A673 (cell line): ENCODE results near the gene FOXO3. TPM values are rescaled to one million over a fixed set of nuclear protein-coding genes. Genes with fewer than 3 reads are reported as not detected.

Experiments used
- BruUV-seq: library from RNA; stranded (reverse); fragments of 400-500 nt; replicated peaks from 2 replicates; lab custom pipeline; 2021; lab: Mats Ljungman, UMichigan
- CTCF ChIA-PET: fragments of 300-600 bp; sonication (Branson Sonifier 250); formaldehyde crosslinking; loops from one replicate; lab custom pipeline; 2022; ENCODE audit warnings: antibody characterized with exemption; lab: Charles Lee
- POLR2A ChIA-PET: fragments of 300-600 bp; sonication (Branson Sonifier 250); formaldehyde crosslinking; loops from one replicate; lab custom pipeline; 2022; ENCODE audit warnings: antibody characterized with exemption; ENCODE audit not compliant: low non-redundant PET; lab: Charles Lee
- DNase-seq: peaks from one replicate; pipeline ENCODE4 v3.0.0-alpha.2; 2015; ENCODE audit warnings: low spot score
- H3K27ac ChIP-seq: fragments of 200-600 bp; sonication (generic); 2 replicates; pipeline ENCODE4 v1.5.1; 2016; ENCODE audit warnings: mixed run types, low read depth, mild to moderate bottlenecking, mixed read lengths, antibody characterized with exemption, low read length; ENCODE audit not compliant: poor library complexity, severe bottlenecking
- H3K27me3 ChIP-seq: fragments of 200-600 bp; sonication (generic); replicated peaks from 2 replicates; pipeline ENCODE4 v1.6.1; 2017; ENCODE audit warnings: mixed run types, low read depth, mild to moderate bottlenecking, mixed read lengths, antibody characterized with exemption, low read length; ENCODE audit not compliant: insufficient read depth, poor library complexity
- H3K36me3 ChIP-seq: fragments of 200-600 bp; sonication (generic); 2 replicates; pipeline ENCODE4 v1.6.1; 2016; ENCODE audit warnings: mixed run types, mild to moderate bottlenecking, mixed read lengths, antibody characterized with exemption, low read length; ENCODE audit not compliant: insufficient read depth, poor library complexity, severe bottlenecking
- H3K4me1 ChIP-seq: fragments of 200-600 bp; sonication (generic); 2 replicates; pipeline ENCODE4 v1.6.1; 2017; ENCODE audit warnings: mixed run types, mild to moderate bottlenecking, mixed read lengths, antibody characterized with exemption, low read length; ENCODE audit not compliant: insufficient read depth, poor library complexity, severe bottlenecking
- H3K4me3 ChIP-seq: fragments of 200-600 bp; sonication (generic); 2 replicates; pipeline ENCODE4 v1.5.1; 2016; ENCODE audit warnings: low read depth, mixed run types, mild to moderate bottlenecking, mixed read lengths, low read length; ENCODE audit not compliant: poor library complexity, severe bottlenecking
- H3K9me3 ChIP-seq: fragments of 200-600 bp; sonication (generic); 2 replicates; pipeline ENCODE4 v1.6.1; 2016; ENCODE audit warnings: mixed run types, low read depth, mild to moderate bottlenecking, mixed read lengths, antibody characterized with exemption, low read length; ENCODE audit not compliant: poor library complexity, severe bottlenecking
- EZH2 ChIP-seq: fragments of 200-600 bp; sonication (generic); IDR thresholded peaks from 2 replicates; pipeline ENCODE4 v1.6.1; 2017; ENCODE audit warnings: borderline replicate concordance, low read depth, mild to moderate bottlenecking, mixed read lengths, antibody characterized with exemption, low read length; ENCODE audit not compliant: poor library complexity, severe bottlenecking
- intact Hi-C: fragments of 100-400 bp; cut with micrococcal nuclease; formaldehyde crosslinking; loops from one replicate; pipeline ENCODE4 v1.10.0; 2022; ENCODE audit not compliant: unreplicated experiment
- total RNA-seq: library from RNA; stranded (reverse); gene quantifications from 2 replicates; pipeline ENCODE4 v1.2.3, GENCODE V29; 2021
- TF ChIP-seq, protein P1 (sequence below): fragments of 300-800, 200-600 bp; sonication (generic); conservative IDR thresholded peaks from 2 replicates; pipeline ENCODE4 v1.5.1; 2017; ENCODE audit warnings: low read depth, mild to moderate bottlenecking, antibody characterized with exemption, low read length, moderate library complexity, mixed read lengths

The FOXO3 gene
- total RNA-seq, 1 experiment from 2014 or later, result 16.8 TPM

DNA sequence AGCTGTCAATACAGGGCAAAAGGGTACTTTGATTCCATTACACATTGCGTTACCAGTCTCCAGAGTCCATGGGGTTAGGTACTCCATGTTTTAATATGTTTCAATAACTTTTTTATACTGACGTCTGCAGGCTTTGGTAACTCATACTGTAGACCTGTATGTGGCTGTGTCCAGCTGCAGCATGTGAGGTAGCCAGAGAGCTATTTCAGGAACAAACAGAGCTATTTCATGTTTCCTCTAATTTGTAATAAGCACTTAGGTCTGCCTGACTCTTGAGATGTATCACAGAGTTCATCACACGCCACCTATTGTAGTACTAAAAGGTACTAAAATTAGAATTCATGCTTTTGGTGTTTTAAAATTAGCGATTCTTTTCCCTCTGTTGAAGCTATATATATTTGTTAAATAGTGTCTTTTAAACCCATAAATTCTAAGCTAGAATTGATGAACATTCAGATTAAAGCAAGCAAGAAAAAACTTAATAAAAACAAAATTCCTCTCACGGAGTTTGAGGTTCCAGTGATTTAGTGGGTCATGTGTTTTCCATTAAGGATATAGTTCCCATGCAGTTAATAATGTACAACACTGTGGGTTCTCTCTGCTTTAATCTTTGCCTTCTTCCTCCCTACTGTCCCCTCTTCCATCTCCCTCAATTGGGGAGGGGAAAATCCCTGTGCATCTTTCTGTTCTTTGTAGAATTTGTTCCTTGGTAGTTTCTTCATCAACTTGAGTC is 37.0 kb downstream of the FOXO3 start:
- ChIA-PET POLR2A (no interaction called here), CTCF (no interaction called here)
- intact Hi-C loops, result no loop called here
- no peak for DNase-seq
- Histone ChIP-seq H3K27ac (no peak overlapping the region), H3K27me3 (no peaks in the 10 kb centered on the region), H3K4me1 (no peaks in the 10 kb centered on the region), H3K36me3 (no peaks in the 10 kb centered on the region), H3K9me3 (no peaks in the 10 kb centered on the region), H3K4me3 (no peak overlapping the region)
- BruUV-seq, result no TSS peak
- TF ChIP-seq, protein P1, sequence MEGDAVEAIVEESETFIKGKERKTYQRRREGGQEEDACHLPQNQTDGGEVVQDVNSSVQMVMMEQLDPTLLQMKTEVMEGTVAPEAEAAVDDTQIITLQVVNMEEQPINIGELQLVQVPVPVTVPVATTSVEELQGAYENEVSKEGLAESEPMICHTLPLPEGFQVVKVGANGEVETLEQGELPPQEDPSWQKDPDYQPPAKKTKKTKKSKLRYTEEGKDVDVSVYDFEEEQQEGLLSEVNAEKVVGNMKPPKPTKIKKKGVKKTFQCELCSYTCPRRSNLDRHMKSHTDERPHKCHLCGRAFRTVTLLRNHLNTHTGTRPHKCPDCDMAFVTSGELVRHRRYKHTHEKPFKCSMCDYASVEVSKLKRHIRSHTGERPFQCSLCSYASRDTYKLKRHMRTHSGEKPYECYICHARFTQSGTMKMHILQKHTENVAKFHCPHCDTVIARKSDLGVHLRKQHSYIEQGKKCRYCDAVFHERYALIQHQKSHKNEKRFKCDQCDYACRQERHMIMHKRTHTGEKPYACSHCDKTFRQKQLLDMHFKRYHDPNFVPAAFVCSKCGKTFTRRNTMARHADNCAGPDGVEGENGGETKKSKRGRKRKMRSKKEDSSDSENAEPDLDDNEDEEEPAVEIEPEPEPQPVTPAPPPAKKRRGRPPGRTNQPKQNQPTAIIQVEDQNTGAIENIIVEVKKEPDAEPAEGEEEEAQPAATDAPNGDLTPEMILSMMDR, result no peak
- no peak for TF ChIP-seq EZH2

DNA sequence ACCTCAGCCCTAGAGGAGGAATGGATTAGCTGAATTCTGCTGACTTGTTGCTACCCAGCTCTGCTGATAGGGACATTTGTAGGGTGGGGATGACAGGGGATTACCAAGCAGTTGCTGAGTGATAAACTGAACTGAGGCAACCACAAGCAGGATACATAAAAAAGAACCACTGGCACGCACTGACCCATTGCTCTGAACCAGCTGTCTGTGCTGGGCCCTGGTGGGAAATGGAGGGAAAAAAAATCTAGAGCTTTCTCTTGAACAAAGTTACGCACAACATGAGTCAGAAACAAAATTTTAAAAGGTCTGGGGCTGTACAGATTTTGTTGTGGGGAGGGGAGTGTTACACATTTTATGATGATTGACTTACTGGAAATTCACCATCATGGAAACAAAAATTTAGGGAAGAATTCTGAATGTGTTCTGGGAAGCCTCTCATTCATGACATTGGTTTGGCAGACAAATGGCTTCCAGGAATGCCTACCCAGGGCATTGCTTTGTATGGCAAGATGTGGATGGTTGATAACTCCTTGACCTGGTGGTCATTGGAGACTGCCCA is 37.7 kb downstream of the FOXO3 start:
- Histone ChIP-seq H3K27ac (no peak overlapping the region), H3K4me3 (no peak overlapping the region), H3K36me3 (no peaks in the 10 kb centered on the region), H3K27me3 (no peaks in the 10 kb centered on the region), H3K9me3 (no peaks in the 10 kb centered on the region), H3K4me1 (no peaks in the 10 kb centered on the region)
- no peak for DNase-seq
- TF ChIP-seq EZH2, result no peak
- TF ChIP-seq, protein P1, result no peak
- CTCF ChIA-PET, result no interaction called here
- BruUV-seq, result no TSS peak
- intact Hi-C loops, result no loop called here
- POLR2A ChIA-PET, result no interaction called here

DNA sequence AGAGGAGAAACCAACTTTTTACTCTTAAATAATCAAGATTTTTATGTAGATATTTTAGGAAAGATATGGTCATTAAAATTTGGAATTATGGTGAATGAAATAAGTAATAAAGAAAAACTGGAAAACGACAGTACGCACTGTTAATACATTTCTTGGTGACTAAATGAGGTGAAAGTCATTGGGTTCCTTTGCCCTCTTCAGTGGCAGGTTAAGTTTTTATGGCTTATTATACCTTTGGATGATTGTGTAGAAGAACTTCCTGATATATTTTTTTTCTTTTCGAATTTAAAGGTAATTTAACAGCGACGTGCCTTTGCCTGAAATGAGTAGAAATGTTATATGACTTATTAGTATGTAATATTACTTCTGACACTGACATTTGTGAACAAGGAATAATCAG is 43.4 kb downstream of the FOXO3 start:
- Histone ChIP-seq H3K27me3 (no peaks in the 10 kb centered on the region), H3K36me3 (no peaks in the 10 kb centered on the region), H3K4me3 (no peak overlapping the region), H3K4me1 (peaks cover 6% of the 10 kb centered on the region), H3K9me3 (no peaks in the 10 kb centered on the region), H3K27ac (no peak overlapping the region)
- intact Hi-C loops, result no loop called here
- DNase-seq, result no peak
- CTCF ChIA-PET, result no interaction called here
- POLR2A ChIA-PET, result no interaction called here
- no TSS peak for BruUV-seq
- no peak for TF ChIP-seq EZH2
